ENCODE results near the gene GNG8.

Gene GNG8

DNA sequence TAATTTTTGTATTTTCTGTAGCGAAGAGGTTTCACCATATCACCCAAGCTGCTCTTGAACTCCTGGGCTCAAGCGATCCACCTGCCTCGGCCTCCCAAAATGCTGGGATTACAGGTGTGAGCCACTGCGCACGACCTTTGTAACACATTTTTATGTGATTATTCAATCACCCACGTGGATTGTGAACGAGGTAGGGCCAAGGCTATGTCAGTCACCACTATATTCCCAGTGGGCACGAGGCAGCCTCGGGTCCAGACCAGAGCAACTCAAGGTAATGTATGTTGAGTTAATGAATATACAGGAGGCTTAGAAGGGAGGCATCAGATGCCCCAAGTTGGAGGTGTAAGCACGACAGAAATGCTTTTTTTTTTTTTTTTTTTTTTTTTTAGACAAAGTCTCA, 20.0 kb downstream of the GNG8 start:
- no peaks in the 10 kb centered on the region for H3K9me3 ChIP-seq (ENCODE audit: control insufficient read depth, insufficient read depth, low read length)
- H3K27me3 ChIP-seq (ENCODE audit: control insufficient read depth, insufficient read depth, low read length) = no peaks in the 10 kb centered on the region
- no peak overlapping the region for H3K9ac ChIP-seq (ENCODE audit: low read depth, low read length)
- H3K36me3 ChIP-seq (ENCODE audit: control insufficient read depth, insufficient read depth, low read length) = no peaks in the 10 kb centered on the region
- H3K27ac ChIP-seq (ENCODE audit: low read depth, low read length) = no peak overlapping the region
- H3K4me3 ChIP-seq (ENCODE audit: low read depth, low read length) = no peak overlapping the region
- no peaks in the 10 kb centered on the region for H3K4me1 ChIP-seq (ENCODE audit: control insufficient read depth, insufficient read depth, low read length)

DNA sequence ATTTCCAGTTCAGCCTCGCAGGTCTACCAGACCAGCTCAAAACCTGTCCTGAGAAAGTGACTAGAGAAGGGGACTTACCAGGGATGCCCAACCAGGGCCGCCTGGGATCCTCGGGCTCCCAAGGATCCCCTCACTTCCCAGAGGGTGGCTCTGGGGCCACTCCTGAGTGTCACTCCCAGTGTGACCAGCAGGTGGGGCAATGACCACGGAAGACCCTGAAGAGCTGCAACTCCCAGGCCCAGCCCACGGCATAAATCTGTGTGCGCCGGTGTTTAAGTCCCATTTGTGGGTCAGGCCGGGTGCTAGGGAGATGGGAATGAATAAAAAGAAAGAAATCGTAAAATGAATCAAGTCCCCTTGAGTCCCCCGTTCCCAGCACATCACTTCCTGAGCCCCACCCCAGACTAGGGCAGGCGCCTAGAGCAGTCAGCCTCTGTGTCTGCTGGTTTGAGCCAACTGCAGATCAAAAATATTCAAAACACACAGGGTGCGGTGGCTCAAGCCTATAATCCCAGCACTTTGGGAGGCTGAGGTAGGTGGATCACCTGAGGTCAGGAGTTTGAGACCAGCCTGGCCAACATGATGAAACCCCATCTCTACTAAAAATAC, 21.8 kb downstream of the GNG8 start:
- no peak overlapping the region for H3K9ac ChIP-seq (ENCODE audit: low read depth, low read length)
- no peak overlapping the region for H3K27ac ChIP-seq (ENCODE audit: low read depth, low read length)
- H3K36me3 ChIP-seq (ENCODE audit: control insufficient read depth, insufficient read depth, low read length) = peaks cover 7% of the 10 kb centered on the region
- H3K4me3 ChIP-seq (ENCODE audit: low read depth, low read length) = no peak overlapping the region
- H3K4me1 ChIP-seq (ENCODE audit: control insufficient read depth, insufficient read depth, low read length) = no peaks in the 10 kb centered on the region
- no peaks in the 10 kb centered on the region for H3K9me3 ChIP-seq (ENCODE audit: control insufficient read depth, insufficient read depth, low read length)
- no peaks in the 10 kb centered on the region for H3K27me3 ChIP-seq (ENCODE audit: control insufficient read depth, insufficient read depth, low read length)

DNA sequence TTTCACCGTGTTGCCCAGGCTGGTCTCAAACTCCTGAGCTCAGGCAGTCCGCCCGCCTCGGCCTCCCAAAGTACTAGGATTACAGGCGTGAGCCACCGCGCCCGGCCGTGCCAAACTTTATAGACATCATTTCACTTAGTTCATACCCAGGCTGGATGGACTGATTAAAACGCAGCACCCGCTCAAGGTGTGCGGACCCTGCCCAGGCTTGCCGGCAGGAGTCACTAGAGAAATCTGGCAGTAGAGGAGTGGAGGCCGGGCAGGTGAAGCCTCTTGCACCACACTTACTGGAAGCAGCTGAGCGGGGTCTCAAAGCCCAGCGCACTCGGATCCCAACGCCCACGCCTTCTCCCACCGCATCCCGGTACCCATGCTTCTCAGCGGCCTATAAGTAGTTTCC, 22.5 kb downstream of the GNG8 start:
- H3K4me1 ChIP-seq (ENCODE audit: control insufficient read depth, insufficient read depth, low read length) = no peaks in the 10 kb centered on the region
- no peaks in the 10 kb centered on the region for H3K9me3 ChIP-seq (ENCODE audit: control insufficient read depth, insufficient read depth, low read length)
- H3K27me3 ChIP-seq (ENCODE audit: control insufficient read depth, insufficient read depth, low read length) = no peaks in the 10 kb centered on the region
- no peak overlapping the region for H3K4me3 ChIP-seq (ENCODE audit: low read depth, low read length)
- H3K9ac ChIP-seq (ENCODE audit: low read depth, low read length) = no peak overlapping the region
- peaks cover 14% of the 10 kb centered on the region for H3K36me3 ChIP-seq (ENCODE audit: control insufficient read depth, insufficient read depth, low read length)
- no peak overlapping the region for H3K27ac ChIP-seq (ENCODE audit: low read depth, low read length)

DNA sequence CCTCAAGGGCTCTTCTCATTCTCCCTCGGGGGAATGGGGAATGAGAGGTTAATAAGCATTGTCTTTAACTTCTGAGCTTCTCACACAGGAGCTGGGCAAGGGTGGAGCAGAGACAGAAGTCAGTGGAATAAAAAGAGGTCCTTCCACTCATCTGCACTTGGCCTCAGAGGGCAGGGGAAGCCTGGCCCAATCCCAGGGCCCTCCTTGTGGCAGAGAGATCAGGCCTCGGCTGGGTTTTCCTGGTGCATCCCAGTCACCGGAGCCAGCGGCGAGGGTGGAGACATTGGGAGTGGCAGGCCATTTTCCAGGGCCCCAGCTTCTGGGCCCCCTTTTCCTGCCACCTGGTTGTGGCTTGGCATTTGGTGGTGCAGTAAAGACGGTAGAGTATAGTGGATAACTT, 24.2 kb downstream of the GNG8 start:
- H3K27ac ChIP-seq (ENCODE audit: low read depth, low read length) = no peak overlapping the region

DNA sequence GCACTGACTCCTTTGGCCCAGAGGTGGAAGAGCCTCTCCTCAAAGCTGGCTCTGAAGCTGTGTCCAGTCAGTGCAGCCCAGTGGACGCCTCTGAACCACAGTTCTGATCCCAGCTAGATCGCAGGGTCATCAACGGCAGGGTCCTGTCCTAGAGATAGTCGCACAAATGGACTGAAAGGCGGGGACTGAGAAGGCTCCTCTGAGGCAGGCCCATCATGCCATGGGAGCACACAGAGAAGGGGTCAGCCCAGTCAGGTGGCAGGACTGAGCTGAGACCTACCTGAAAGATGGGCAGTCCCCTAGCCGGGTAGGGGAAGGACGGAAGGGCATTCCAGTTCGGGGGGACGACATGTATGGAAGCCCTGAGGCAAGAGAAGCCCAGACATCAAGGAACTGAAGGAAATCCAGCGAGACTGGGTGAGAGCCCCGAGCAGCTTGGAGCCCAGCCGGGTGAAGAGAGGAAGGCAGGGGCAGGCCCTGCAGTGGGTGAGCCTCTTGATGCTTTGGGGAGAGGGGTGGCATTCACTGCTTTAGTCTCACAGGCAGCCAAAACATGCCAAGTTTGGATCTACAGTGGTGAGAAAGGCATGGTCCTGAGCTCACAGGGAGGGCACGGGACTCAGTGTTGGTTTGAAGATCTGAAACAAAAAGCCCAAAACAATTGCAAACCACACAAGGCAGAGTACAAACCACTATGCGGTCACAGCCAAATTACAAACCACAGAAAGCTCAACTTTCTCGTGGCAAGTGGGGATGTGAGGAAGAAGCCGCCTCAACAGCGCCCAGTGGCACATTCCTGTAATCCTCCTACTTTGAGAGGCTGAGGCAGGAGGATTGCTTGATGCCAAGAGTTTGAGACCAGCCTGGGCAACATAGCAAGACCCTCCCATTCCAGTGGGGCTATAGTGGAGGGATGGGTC, 24.9 kb downstream of the GNG8 start:
- Histone ChIP-seq H3K27me3 (ENCODE audit: control insufficient read depth, insufficient read depth, low read length) (no peaks in the 10 kb centered on the region), H3K27ac (ENCODE audit: low read depth, low read length) (no peak overlapping the region), H3K36me3 (ENCODE audit: control insufficient read depth, insufficient read depth, low read length) (peaks cover 38% of the 10 kb centered on the region), H3K9ac (ENCODE audit: low read depth, low read length) (no peak overlapping the region), H3K4me3 (ENCODE audit: low read depth, low read length) (no peak overlapping the region), H3K9me3 (ENCODE audit: control insufficient read depth, insufficient read depth, low read length) (no peaks in the 10 kb centered on the region), H3K4me1 (ENCODE audit: control insufficient read depth, insufficient read depth, low read length) (no peaks in the 10 kb centered on the region)

More for the DNA sequence above, 24.2 kb downstream of the GNG8 start:
- Histone ChIP-seq H3K4me3 (ENCODE audit: low read depth, low read length) (no peak overlapping the region), H3K36me3 (ENCODE audit: control insufficient read depth, insufficient read depth, low read length) (peaks cover 31% of the 10 kb centered on the region), H3K27me3 (ENCODE audit: control insufficient read depth, insufficient read depth, low read length) (no peaks in the 10 kb centered on the region), H3K9ac (ENCODE audit: low read depth, low read length) (no peak overlapping the region), H3K4me1 (ENCODE audit: control insufficient read depth, insufficient read depth, low read length) (no peaks in the 10 kb centered on the region), H3K9me3 (ENCODE audit: control insufficient read depth, insufficient read depth, low read length) (no peaks in the 10 kb centered on the region)

DNA sequence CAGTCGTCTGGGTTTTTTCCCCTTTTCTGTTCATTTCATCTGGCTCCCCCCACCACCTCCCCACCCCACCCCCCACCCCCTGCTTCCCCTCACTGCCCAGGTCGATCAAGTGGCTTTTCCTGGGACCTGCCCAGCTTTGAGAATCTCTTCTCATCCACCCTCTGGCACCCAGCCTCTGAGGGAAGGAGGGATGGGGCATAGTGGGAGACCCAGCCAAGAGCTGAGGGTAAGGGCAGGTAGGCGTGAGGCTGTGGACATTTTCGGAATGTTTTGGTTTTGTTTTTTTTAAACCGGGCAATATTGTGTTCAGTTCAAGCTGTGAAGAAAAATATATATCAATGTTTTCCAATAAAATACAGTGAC, 25.6 kb downstream of the GNG8 start:
- H3K36me3 ChIP-seq (ENCODE audit: control insufficient read depth, insufficient read depth, low read length) = peaks cover 45% of the 10 kb centered on the region
- no peaks in the 10 kb centered on the region for H3K4me1 ChIP-seq (ENCODE audit: control insufficient read depth, insufficient read depth, low read length)
- H3K9ac ChIP-seq (ENCODE audit: low read depth, low read length) = no peak overlapping the region

DNA sequence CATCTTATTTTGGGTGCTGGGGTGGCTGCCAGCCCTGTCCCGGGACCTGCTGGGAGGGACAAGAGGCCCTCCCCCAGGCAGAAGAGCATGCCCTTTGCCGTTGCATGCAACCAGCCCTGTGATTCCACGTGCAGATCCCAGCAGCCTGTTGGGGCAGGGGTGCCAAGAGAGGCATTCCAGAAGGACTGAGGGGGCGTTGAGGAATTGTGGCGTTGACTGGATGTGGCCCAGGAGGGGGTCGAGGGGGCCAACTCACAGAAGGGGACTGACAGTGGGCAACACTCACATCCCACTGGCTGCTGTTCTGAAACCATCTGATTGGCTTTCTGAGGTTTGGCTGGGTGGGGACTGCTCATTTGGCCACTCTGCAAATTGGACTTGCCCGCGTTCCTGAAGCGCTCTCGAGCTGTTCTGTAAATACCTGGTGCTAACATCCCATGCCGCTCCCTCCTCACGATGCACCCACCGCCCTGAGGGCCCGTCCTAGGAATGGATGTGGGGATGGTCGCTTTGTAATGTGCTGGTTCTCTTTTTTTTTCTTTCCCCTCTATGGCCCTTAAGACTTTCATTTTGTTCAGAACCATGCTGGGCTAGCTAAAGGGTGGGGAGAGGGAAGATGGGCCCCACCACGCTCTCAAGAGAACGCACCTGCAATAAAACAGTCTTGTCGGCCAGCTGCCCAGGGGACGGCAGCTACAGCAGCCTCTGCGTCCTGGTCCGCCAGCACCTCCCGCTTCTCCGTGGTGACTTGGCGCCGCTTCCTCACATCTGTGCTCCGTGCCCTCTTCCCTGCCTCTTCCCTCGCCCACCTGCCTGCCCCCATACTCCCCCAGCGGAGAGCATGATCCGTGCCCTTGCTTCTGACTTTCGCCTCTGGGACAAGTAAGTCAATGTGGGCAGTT, 26.2 kb downstream of the GNG8 start:
- H3K9me3 ChIP-seq (ENCODE audit: control insufficient read depth, insufficient read depth, low read length) = no peaks in the 10 kb centered on the region
- no peak overlapping the region for H3K27ac ChIP-seq (ENCODE audit: low read depth, low read length)
- H3K9ac ChIP-seq (ENCODE audit: low read depth, low read length) = no peak overlapping the region
- no peaks in the 10 kb centered on the region for H3K4me1 ChIP-seq (ENCODE audit: control insufficient read depth, insufficient read depth, low read length)
- no peaks in the 10 kb centered on the region for H3K27me3 ChIP-seq (ENCODE audit: control insufficient read depth, insufficient read depth, low read length)
- peaks cover 50% of the 10 kb centered on the region for H3K36me3 ChIP-seq (ENCODE audit: control insufficient read depth, insufficient read depth, low read length)
- H3K4me3 ChIP-seq (ENCODE audit: low read depth, low read length) = no peak overlapping the region

More for the DNA sequence above, 25.6 kb downstream of the GNG8 start:
- Histone ChIP-seq H3K4me3 (ENCODE audit: low read depth, low read length) (no peak overlapping the region), H3K27ac (ENCODE audit: low read depth, low read length) (no peak overlapping the region), H3K27me3 (ENCODE audit: control insufficient read depth, insufficient read depth, low read length) (no peaks in the 10 kb centered on the region), H3K9me3 (ENCODE audit: control insufficient read depth, insufficient read depth, low read length) (no peaks in the 10 kb centered on the region)

DNA sequence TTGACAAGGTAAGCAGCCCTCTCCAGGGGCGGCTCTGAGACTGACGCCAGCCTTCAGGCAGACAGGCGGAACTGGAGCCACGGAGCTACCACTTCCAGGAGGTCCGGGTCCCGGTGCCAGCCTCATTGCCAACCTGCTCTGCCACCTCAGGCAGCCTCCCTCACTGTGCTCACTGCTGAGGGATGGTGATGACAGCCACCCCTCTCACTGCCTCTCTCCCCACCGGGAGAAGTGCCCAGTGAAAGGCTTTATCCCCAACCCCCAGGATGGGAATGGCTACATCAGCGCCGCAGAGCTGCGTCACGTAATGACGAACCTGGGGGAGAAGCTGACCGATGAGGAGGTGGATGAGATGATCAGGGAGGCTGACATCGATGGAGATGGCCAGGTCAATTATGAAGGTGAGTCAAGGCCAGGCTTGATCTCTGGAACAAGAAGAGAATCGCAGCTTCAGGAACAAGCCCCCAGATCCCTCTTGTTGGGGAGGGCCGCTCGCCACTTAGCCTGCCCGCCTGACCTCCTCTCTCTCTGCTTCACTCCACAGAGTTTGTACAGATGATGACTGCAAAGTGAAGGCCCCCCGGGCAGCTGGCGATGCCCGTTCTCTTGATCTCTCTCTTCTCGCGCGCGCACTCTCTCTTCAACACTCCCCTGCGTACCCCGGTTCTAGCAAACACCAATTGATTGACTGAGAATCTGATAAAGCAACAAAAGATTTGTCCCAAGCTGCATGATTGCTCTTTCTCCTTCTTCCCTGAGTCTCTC, 27.2 kb downstream of the GNG8 start:
- no peak overlapping the region for H3K27ac ChIP-seq (ENCODE audit: low read depth, low read length)
- no peak overlapping the region for H3K9ac ChIP-seq (ENCODE audit: low read depth, low read length)
- no peaks in the 10 kb centered on the region for H3K9me3 ChIP-seq (ENCODE audit: control insufficient read depth, insufficient read depth, low read length)
- no peaks in the 10 kb centered on the region for H3K27me3 ChIP-seq (ENCODE audit: control insufficient read depth, insufficient read depth, low read length)
- H3K4me1 ChIP-seq (ENCODE audit: control insufficient read depth, insufficient read depth, low read length) = 0 out of 2 replicates have a peak, but pooled peaks cover 3% of the 10 kb centered on the region
- H3K4me3 ChIP-seq (ENCODE audit: low read depth, low read length) = no peak overlapping the region
- peaks cover 50% of the 10 kb centered on the region for H3K36me3 ChIP-seq (ENCODE audit: control insufficient read depth, insufficient read depth, low read length)

DNA sequence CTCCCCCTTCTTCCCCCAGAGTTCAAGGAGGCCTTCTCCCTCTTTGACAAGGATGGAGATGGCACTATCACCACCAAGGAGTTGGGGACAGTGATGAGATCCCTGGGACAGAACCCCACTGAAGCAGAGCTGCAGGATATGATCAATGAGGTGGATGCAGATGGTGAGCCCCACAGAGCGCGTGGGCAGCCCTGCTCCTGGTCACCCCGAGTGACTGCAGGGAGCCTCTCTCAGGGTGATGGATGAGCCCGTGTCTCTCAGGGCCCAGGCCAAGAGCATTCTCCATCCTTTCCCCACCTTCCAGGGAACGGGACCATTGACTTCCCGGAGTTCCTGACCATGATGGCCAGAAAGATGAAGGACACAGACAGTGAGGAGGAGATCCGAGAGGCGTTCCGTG, 27.8 kb downstream of the GNG8 start:
- no peak overlapping the region for H3K4me3 ChIP-seq (ENCODE audit: low read depth, low read length)
- no peak overlapping the region for H3K27ac ChIP-seq (ENCODE audit: low read depth, low read length)
- no peak overlapping the region for H3K9ac ChIP-seq (ENCODE audit: low read depth, low read length)
- H3K4me1 ChIP-seq (ENCODE audit: control insufficient read depth, insufficient read depth, low read length) = 0 out of 2 replicates have a peak, but pooled peaks cover 3% of the 10 kb centered on the region
- peaks cover 50% of the 10 kb centered on the region for H3K36me3 ChIP-seq (ENCODE audit: control insufficient read depth, insufficient read depth, low read length)
- no peaks in the 10 kb centered on the region for H3K9me3 ChIP-seq (ENCODE audit: control insufficient read depth, insufficient read depth, low read length)
- no peaks in the 10 kb centered on the region for H3K27me3 ChIP-seq (ENCODE audit: control insufficient read depth, insufficient read depth, low read length)

DNA sequence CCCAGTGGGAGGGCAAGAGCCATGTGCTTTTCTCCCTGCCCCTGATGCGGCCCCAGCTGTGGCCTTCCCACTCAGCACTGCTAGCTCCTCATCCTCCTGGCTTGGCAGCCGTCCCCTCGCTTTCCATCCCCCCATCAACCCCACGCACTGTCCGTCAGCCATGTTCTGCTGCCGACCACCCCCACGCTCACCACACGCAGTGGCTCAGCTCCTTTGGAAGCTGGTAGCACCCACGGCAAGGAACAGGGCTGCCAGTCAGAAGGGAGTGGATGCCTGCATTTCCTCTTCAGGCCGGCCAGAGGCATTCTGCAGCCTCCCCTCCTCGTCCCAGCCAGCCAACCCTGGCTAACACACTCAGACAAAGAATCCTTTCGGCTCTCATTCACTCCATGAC, 28.6 kb downstream of the GNG8 start:
- no peak overlapping the region for H3K9ac ChIP-seq (ENCODE audit: low read depth, low read length)
- peaks cover 9% of the 10 kb centered on the region for H3K4me1 ChIP-seq (ENCODE audit: control insufficient read depth, insufficient read depth, low read length)
- H3K27ac ChIP-seq (ENCODE audit: low read depth, low read length) = no peak overlapping the region
- H3K9me3 ChIP-seq (ENCODE audit: control insufficient read depth, insufficient read depth, low read length) = no peaks in the 10 kb centered on the region
- no peaks in the 10 kb centered on the region for H3K27me3 ChIP-seq (ENCODE audit: control insufficient read depth, insufficient read depth, low read length)
- H3K4me3 ChIP-seq (ENCODE audit: low read depth, low read length) = no peak overlapping the region
- H3K36me3 ChIP-seq (ENCODE audit: control insufficient read depth, insufficient read depth, low read length) = peaks cover 50% of the 10 kb centered on the region
